Epidermal melanocyte (primary cell): ENCODE measurements around the gene TBC1D22A.
"Not testable (repeated sequence)": the region's sequence is repeated elsewhere in the genome, so short reads cannot be mapped to it uniquely, and the experiment has no call there.

Experiments used
- DNase-seq: peaks from one replicate; pipeline ENCODE4 v3.0.0; 2011; ENCODE audit warnings: low spot score; ENCODE audit not compliant: insufficient read length

The TBC1D22A gene

GRCh38 chr22:46969961-46970360 lies 207.5 kb downstream of the TBC1D22A start:
- no peak for DNase-seq

GRCh38 chr22:46970411-46971098 lies 208.1 kb downstream of the TBC1D22A start:
- no peak for DNase-seq

DNA sequence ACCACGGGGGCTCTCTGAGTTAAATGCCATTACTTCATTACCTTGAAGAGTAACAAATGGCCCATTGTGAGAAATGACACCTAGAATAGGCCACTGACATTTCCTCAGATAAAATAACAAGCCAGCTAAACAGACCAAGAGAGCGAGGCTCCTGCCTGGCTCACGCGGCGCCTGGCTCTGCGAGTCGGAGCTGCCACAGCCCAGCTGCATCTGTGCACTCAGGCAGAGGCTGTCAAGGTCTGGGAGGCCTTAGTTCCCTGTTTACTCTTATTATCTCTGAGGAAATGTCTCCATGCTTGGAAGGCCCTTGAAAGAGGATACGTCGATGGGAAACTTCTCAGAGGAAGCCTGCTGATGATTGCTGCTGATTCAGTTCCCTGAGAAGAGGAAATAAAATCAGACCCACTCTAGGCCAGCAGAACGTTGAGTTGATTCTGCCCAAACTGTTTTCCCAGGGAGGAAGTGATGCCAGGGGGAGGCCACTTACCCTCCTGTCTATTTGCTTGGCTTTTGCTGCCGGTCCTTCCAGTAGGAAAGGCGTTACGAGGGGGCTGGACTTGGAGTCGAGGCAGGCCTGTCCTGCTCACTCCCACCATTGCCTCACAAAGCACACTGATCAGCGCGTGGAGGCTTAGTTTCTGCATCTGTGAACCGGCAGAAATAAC lies 208.8 kb downstream of the TBC1D22A start:
- DNase-seq, result no peak

DNA sequence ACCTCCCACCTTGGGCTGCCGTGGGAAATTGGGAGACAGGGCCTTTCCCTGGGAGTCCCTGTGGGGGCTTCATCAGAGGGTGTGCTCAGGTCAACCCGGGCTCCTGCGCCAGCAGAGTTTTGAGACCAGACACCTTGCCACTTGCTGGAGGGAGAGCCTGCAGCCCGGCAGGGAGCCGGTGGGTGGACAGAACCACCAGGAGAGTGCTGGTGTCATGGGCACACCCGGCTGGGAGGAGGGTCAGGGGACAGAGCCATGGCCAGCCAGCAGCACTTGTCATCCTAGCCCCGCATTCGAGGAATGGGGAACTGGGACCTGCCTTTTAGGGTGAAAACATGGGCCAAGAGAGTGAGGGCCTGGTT lies 209.3 kb downstream of the TBC1D22A start:
- no peak for DNase-seq

- no peak for DNase-seq
Measured at GRCh38 chr22:46972256-46972655, 209.8 kb downstream of the TBC1D22A start.

- DNase-seq, result no peak
Measured at GRCh38 chr22:46972901-46973831, 210.7 kb downstream of the TBC1D22A start.

DNA sequence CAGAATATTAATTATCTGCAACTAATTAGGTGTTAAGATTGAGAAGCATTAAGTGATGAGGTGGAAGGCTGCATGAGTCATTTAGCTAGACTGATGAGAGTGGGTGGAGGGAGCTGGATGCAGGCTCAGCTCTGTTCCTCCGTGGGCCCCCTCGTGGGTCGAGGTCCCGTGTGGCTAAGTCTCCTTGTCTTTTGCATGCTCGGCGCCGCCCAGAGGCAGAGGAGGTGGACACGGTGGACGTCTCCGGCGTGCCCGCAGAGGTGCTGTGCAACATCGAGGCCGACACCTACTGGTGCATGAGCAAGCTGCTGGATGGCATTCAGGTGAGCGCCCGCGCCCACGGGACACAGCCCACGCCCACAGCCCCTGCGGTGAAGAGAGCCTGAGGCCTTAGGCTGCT lies 211.6 kb downstream of the TBC1D22A start:
- DNase-seq, result no peak

DNA sequence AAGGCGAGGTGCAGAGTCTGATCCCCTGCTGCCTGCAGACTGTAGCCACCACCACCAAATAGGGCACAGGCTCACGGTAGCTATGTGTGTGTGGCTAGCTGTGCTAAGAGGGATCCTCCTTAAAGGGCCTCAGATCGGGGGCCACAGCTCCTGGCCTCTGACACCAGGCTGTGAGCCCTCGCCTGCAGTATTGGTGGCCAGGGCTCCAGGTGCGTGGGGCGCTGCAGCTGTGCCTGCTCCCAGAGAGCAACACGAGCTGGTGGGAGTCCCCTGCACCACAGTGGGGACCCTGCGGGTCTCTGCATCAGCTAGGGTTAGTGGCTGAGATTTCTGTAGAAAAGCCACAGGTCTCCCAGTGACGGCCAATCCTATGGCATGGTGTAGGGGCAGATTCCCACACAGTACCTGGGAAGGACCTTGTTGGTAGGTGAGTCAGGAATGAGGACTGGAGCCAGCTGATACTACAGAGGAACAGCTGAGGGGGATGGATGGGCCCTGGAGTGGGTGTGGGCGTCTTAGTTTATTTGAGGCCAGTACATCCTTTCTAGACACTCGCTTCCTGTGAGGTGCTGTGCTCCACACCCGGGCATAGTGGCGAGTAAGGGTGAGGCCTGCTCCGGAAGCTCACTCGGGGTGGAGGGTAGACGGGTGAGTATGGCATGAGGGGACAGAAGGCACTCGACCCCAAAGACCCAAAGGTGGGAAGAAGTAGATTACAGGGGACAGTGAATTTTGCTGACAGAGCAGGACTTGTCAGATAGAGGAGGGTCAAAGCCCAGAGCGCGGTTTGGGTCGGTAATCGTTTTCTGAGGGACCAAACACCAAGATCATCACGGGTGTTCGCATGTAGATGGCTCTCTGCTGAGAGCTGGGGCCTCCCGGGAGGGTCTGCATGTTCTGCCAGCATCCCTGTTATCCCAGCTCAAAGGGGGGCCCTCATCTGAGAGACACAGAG lies 212.5 kb downstream of the TBC1D22A start:
- no peak for DNase-seq

DNA sequence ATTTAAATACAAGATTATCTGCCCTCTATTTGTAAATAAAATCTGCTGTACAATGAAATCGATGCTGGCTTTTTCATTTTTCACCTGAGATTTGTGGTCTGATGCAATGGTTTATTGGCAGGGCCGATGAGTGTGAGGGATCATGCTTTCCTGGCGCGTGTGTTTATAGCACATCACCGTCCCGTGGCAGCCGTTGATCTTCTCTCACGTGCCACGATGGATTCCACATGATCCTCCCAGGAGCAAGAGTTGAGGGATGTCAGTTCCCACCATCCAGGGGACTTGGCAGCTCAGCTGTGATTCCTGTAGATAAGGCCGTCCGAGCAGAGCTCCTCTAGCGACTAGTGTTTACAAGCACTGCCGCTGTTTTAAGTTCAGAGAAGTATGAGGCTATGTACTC lies 213.7 kb downstream of the TBC1D22A start:
- DNase-seq, result no peak

DNA sequence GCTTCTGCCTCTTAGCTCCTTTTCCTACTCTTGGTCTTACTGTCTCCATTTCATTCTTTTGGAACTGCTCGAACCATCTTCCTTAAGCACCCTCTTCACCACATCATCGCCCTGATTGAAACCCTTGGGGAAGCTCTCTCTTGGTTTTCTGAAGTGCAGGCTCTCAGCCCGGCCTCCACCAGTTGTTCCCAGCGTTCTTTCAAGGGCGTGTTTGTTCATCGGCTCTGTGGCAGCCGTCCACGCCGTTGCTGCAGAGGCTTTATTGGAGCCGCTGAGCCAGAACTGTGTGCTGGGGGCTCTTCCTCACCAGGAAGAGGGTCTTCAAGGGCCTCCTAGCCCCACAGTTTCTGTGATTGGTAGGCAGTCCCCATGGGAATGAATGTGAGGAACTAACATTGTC lies 214.1 kb downstream of the TBC1D22A start:
- no peak for DNase-seq

- no peak for DNase-seq
Measured at GRCh38 chr22:46977656-46978343, 215.3 kb downstream of the TBC1D22A start.

DNA sequence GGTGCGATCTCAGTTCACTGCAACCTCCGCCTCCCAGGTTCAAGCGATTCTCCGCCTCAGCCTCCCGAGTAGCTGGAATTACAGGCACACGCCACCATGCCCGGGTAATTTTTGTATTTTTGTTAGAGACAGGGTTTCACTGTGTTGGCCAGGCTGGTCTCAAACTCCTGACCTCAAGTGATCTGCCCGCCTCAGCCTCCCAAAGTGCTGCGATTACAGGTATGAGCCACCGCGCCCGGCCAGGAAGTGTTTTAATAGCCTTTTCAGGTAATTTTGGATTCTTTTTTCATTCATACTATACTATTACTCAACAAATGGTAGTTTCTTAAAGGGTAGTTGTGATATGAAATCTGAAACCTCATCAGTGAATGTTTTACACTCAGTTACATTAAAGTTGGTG lies 216.2 kb downstream of the TBC1D22A start:
- DNase-seq, result not testable (repeated sequence)

DNA sequence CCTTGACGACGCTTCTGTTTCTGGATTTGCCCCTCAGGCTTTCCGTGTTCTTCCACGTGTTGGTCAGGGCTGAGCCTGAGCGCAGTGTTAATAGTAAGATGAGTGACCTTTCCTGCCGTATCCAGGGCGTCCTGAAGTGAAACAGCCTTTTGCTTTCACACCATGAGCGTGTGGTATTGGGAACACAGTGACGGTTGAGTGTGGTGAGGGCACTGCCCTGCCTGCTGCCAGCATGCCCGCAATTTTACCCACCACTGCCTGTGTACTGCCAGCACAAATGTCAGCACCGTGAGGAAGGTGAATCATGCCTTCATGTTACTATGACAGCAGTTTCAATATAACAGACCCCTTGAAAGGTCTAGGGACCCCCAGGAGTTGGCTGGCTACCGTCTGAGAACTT lies 217.1 kb downstream of the TBC1D22A start:
- DNase-seq, result no peak

DNA sequence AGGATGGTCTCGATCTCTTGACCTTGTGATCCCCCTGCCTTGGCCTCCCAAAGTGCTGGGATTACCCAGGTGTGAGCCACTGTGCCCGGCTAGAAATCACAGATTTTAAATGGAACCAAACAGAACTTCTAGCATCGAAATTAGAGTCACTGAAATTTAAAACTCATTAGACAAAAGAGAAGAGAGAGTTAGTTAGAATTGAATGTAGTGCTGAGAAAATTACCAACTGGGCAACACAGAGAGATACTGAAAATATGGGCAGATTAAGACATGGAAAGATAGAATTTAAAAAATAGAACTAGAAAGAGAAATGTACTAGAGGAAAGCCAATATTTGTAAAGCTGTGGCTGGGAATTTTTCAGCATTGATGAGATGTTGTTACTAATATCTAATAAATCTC lies 217.9 kb downstream of the TBC1D22A start:
- DNase-seq, result no peak

- no peak for DNase-seq
Measured at GRCh38 chr22:46982635-46983034, 220.2 kb downstream of the TBC1D22A start.

GRCh38 chr22:46983046-46983445 lies 220.6 kb downstream of the TBC1D22A start:
- DNase-seq, result no peak

DNA sequence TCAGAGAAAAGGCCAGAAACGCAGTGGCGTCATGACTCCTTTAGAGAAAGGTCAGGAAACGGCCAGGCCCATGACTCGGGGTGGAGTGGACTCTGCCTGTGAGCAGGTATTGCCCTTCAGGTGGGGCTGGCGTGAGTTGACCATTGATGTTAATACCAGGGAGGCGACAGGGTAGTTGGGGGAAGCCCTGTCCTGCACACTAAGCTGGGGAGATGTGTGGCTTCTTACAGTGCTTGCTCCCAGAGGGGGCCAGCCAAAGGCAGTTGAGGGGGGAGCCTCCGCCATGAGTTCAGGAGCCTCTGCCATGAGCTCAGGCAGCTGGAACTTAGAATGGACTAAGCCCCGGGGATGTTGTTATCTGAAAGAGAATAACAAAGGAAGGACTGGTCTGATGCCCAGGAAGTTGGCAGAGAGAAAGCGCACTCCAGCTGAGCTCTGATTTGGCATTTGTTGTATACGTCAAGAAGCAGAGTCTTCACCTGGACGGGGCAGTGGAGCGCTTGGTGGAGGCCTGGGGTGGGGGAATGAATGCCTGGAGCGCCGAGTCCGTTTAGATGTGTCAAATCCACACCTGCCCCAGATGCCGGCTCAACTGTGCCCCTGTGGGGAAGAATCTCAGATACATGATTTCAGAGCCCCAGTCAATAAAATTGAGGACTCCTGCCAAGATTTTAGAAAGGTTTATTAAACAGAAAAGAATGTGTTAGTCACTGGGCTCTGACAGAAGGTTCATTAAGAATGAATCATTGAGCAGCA lies 222.5 kb downstream of the TBC1D22A start:
- DNase-seq, result no peak

GRCh38 chr22:46985507-46985882 lies 223.0 kb downstream of the TBC1D22A start:
- DNase-seq, result no peak

GRCh38 chr22:46986788-46987187 lies 224.3 kb downstream of the TBC1D22A start:
- no peak for DNase-seq
